Measurements from ENCODE around the gene SLC22A13.
"Not testable (repeated sequence)": the region's sequence is repeated elsewhere in the genome, so short reads cannot be mapped to it uniquely, and the experiment has no call there.

The SLC22A13 gene

DNA sequence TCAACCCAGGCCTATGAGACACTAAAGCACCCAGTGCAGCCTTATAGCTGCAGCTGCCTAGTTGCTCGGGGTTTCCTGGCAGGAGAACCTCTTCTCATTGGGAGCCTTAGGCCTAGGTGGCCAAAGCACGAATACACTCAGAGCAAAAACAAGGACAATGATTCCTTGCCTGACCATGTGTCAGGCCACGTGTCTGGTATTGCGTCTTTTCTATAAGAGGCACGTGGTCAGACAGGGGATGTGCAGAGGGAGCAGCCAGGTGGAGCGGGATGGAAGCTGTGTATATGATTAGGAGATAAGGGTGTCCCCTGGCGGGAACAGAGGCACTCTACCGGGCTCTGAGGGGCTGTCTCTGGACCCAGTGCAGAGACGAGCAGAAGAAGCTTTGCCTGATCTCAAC, 42.8 kb downstream of the SLC22A13 start:
- no peak for DNase-seq

DNA sequence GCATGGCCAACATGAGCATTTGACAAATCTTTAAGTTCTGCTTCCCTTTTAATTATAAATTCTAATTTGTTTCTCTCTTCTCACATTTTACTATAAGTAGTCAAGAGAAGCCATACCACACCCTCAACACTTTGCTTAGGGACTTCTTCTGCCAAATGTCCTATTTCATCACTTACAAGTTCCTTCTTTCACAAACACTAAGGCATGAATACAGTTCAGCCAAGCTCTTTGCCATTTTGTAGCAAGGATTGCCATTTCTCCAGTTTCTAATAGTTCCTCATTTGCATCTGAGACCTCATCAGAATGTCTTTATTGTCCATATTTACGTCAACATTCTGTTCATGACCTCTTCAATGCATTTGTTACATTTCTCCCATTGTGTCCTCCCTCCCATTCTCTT, 45.9 kb downstream of the SLC22A13 start:
- no peak for DNase-seq

DNA sequence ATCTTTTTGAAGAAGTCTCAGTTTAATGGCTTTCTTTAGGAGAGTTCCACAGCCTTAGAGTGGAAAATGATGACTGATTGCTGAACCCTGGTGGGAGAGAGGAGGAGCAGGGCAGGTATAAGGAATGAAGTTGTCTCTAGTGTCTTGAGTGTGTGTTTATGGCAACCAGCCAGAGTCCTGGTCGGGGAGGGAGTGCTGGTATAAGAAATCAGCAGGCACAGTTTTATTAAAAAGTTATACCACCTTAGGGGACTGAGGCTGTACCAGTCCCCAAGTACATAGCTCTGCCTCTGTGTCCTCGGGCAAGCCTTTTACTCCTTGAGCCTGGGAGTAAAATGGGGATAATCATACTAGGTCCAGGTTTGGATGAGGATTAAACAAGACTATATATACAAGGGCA, 46.3 kb downstream of the SLC22A13 start:
- no peak for DNase-seq

DNA sequence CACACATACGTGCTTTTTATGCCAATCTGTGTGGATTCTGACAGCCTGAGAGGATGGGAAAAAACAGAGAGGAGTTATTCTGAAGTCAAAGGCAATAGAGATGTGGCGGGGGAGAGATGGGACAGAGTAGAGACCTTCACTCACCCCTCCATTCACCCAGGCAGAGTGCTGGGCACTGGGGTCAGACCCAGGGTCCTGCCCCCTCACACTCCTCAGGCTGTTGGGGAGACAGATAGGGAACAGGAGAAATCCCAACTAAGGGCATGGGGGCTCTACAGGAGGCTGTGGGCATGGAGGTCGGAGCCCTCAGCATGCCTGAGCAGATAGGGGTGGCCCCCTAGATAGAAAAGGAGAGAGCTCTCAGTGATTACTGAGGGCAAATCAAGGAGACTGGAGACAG, 46.7 kb downstream of the SLC22A13 start:
- no peak for DNase-seq

GRCh38 chr3:38313263-38313662, 47.7 kb downstream of the SLC22A13 start:
- DNase-seq = no peak

- no peak for DNase-seq
Observed at GRCh38 chr3:38313695-38314094, 48.1 kb downstream of the SLC22A13 start.

GRCh38 chr3:38314112-38314763, 48.6 kb downstream of the SLC22A13 start:
- DNase-seq = no peak

DNA sequence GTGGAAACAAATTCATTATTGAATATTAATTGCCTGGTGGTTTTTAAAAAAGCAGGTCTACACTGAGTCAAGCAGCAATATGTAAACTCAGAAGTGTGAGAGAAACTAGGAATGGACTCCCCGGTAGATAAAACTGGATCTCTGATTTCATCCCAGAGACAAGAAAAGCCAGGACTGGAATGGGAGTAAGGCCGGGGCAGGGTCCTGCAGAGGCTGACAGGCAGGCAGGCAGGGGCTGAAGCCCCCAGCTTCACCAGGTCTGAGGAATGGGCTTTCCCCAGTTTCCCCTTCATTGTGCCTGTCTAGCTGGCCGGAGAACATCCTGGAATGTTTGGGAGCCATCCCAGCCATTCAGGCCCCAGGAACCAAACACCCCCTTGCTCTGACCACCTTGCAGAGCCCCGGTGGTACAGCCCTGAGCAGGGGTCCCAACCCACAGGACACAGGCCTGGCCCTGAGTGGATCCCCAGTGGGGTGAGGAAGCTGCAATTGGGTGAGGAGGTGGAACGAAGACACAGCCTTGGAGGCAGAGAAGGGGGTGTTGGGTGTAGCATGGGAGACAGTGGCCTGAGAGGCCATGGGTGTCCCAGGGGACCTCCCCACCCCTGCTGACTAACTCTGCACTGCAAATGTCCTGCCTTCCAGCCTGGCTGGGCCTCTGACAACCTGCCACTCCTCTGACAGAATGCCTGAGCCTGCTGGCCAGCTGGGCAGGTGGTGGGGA, 49.3 kb downstream of the SLC22A13 start:
- DNase-seq = no peak

GRCh38 chr3:38315488-38316230, 50.0 kb downstream of the SLC22A13 start:
- no peak for DNase-seq

GRCh38 chr3:38316356-38317191, 51.0 kb downstream of the SLC22A13 start:
- no peak for DNase-seq

DNA sequence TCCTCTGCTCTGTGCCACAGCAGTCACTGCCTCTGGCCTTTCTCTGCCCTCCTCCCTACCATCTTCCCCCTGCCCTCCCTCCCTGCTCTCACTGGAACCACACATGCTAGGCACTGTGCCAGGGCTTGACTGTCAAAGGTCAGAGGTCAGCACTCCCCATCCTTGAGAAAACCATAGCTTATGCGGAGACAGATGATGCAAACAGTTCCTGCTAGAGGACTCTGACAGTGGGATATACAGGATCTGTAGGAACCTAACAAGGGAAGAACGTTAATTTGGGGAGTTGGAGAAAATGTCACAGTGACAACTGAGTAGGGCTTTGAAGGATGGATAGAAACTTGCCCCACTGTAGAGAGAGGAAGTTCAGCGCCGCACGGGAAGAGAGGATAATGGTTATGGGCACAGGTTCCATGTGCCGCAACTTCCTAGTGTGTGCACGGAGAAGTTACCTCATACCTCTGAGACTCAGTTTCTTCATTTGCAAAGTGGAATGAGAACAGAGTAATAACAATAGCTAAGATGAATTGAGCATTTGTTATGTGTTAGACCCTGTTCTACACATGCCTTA, 51.7 kb downstream of the SLC22A13 start:
- no peak for DNase-seq

DNA sequence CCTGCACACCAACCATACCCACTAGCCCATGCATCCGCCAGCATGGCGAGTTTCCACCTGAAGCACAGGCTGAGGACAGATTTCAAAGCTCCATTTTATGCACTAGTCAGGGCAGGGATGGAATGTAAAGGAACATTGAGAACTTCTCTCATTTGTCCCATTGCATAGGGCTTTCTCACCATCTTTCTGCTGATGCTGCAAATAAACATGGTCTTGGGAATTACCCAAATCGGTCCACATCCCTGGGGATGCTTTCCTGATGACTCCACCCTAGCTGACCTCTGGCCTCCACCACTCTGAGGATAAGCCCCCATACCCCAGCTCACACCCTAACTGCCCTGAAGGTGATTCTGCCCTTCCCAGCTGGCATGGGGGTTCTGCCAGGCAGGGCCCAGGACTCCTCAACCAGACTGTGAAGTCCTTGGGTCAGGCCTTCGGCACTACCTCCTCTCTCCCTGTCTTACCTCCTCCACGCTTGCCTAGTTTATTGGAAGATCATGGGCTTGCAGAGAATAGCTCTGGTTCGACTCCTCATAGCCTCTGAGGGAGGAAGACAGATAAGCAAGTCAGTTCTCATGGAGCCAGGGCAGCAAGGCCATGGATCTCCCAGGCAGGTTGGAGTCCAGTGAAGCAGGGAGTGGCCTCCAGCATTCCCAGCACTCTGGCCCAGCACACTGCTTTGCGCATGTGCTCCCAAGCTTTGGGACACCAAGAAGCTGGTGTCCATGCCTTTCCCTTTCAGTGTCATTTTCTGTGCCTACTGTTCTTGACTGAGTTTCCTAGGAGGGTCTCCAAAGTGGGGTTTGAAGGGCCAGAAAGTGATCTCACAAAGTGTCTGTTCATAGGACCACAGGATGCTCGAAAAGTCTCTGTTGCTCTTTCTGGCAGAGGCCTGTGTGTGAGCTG, 53.4 kb downstream of the SLC22A13 start:
- DNase-seq = no peak

- DNase-seq = not testable (repeated sequence)
Observed at GRCh38 chr3:38320638-38321037, 55.0 kb downstream of the SLC22A13 start.

DNA sequence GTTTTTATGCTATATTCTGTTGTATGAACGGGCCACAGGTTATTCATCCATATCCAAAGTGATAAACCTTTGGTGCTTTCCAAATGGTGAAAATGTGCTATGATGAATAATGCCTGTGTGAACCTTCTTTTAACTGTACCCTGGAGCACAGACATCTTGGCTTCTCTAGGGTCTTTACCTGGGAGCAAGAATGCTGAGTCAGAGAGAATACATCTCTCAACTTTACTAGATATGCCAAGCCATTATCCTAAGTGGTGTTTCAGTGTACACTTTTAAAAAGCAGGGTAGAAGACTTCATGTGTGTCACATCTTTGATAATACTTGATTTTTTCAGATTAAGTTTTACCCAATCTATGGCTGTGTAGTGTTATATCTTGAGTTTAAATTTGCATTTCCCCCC, 57.4 kb downstream of the SLC22A13 start:
- DNase-seq = no peak

DNA sequence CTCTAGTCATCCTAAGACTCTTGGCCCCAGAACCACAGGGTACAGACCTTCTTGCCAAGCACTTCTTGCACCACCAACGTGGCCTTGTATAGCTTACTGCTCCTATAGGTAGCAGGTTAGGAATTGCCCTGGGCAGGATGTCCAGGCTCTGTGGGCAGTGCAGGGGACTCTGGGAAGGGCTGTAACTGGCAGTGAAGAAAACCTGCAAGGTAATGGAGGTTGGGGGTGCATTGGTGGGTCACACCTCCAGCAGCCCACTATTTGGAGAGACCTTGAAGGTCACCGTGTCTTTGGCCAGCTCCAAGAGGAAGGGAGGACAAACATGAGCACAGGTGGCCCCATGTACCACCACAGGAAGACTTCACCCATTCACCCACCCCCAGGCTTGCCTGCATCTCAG, 59.6 kb downstream of the SLC22A13 start:
- no peak for DNase-seq

- no peak for DNase-seq
Observed at GRCh38 chr3:38327335-38328009, 61.9 kb downstream of the SLC22A13 start.
